Mucosa of stomach (tissue), 1 donor: ENCODE results near the gene DEFB129.
"Not testable (repeated sequence)": the region's sequence is repeated elsewhere in the genome, so short reads cannot be mapped to it uniquely, and the experiment has no call there.

ENCODE experiments used
- H3K27me3 ChIP-seq: one replicate; pipeline ENCODE4 v1.7.0; 2013; ENCODE audit warnings: mild to moderate bottlenecking, low read length; ENCODE audit not compliant: control insufficient read depth, insufficient read depth
- H3K36me3 ChIP-seq: one replicate; pipeline ENCODE4 v1.7.0; 2013; ENCODE audit warnings: low read length; ENCODE audit not compliant: control insufficient read depth, insufficient read depth
- H3K4me1 ChIP-seq: one replicate; pipeline ENCODE4 v1.7.0; 2013; ENCODE audit warnings: mild to moderate bottlenecking, low read length; ENCODE audit not compliant: control insufficient read depth, insufficient read depth
- H3K4me3 ChIP-seq: one replicate; pipeline ENCODE4 v1.7.0; 2013; ENCODE audit warnings: low read length
- H3K9ac ChIP-seq: one replicate; pipeline ENCODE4 v1.7.0; 2013; ENCODE audit warnings: mild to moderate bottlenecking, low read length, moderate library complexity
- H3K9me3 ChIP-seq: one replicate; pipeline ENCODE4 v1.7.0; 2013; ENCODE audit warnings: mild to moderate bottlenecking, low read length, moderate library complexity; ENCODE audit not compliant: control insufficient read depth
- donor health status: Pancreatic carcinoma.

The DEFB129 gene, protein sequence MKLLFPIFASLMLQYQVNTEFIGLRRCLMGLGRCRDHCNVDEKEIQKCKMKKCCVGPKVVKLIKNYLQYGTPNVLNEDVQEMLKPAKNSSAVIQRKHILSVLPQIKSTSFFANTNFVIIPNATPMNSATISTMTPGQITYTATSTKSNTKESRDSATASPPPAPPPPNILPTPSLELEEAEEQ

DNA sequence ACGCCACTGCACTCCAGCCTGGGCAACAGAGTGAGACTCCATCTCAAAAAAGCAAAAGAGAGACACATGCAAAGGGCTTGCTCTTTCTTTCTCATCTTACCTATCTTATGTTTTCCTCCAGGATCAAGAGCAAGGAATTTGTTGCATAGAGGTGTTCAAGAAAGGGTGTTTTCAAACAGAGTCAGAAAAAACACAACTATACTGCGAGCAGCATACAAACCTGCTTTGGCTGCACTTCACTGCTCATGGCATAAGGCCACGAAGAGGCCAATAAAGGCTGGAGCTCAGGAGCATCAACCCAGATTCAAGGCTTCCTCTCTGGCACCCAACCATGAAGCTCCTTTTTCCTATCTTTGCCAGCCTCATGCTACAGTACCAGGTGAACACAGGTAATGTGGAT lies at the start of gene DEFB129:
Gene DEFB129, plus strand, starts transcription at position 301 of the 400 bp plus-strand sequence. Its CDS starts 31 bp downstream, at position 332.
- H3K9ac ChIP-seq: no peak within 1 kb of the TSS
- peaks cover 1% of the 10 kb centered on the region for H3K27me3 ChIP-seq
- H3K9me3 ChIP-seq: no peaks in the 10 kb centered on the region
- no peaks in the 10 kb centered on the region for H3K4me1 ChIP-seq
- no peak within 1 kb of the TSS for H3K4me3 ChIP-seq
- no peaks in the 10 kb centered on the region for H3K36me3 ChIP-seq

DNA sequence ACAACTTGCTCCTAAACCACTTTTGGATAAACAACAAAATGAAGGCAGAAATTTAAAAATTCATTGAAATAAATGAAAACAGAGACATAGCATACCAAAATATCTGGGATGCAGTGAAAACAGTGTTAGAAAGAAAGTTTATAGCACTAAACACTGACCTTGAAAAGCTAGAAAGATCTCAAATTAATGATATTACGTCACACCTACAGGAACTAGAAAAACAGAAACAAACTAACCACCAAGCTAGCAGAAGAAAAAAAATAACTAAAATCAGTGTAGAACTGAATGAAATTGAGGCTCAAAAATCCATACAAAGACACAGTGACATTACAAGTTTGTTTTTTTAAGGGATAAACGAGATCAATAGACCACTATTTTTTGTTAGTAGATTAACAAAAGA lies 42.8 kb upstream of the DEFB129 start:
- Histone ChIP-seq H3K27me3 (no peaks in the 10 kb centered on the region), H3K36me3 (no peaks in the 10 kb centered on the region), H3K9me3 (no peaks in the 10 kb centered on the region), H3K4me1 (no peaks in the 10 kb centered on the region), H3K4me3 (no peak overlapping the region), H3K9ac (no peak overlapping the region)

DNA sequence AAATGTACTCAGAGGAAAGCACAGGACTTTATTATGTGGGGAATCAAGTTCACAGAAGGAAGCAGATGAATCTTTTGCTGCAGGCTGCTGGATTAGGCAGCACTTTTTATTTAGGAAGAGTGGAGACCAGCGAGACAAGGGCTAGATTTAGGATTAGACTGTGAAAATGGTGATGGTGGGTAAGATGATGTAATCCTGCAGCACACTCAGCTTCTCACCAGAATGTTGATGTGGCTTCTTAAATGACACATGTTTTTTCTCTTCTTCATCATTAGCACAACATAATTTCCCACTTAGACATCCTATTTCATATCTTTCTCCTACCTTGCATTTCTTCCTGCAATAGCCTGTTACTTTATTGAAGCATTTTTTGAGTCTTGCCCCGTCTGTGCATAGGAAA lies 39.3 kb upstream of the DEFB129 start:
- no peaks in the 10 kb centered on the region for H3K27me3 ChIP-seq
- no peak overlapping the region for H3K9ac ChIP-seq
- no peaks in the 10 kb centered on the region for H3K9me3 ChIP-seq
- H3K4me1 ChIP-seq: no peaks in the 10 kb centered on the region
- H3K4me3 ChIP-seq: no peak overlapping the region
- H3K36me3 ChIP-seq: no peaks in the 10 kb centered on the region

DNA sequence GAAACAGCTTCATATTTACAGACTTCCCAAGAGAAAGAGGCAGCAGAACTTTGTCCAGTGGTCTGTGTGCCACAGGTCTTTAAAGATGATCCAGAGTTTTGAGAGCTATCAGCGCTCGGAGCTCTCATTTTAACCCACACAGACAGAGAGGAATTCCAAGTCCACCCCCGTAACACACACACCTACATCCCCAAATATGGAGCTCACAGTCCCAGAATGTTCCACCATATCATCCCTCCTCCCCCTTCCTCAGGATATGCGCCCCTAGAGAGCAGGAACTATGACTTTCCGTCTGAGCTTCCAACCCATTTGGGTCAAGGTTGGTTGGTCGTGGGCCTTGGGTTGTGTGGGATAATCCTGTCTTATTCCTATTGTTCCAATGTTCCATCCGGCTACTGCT lies 37.4 kb upstream of the DEFB129 start, which contains the start of gene DEFB128:
Gene DEFB128, minus strand, starts transcription at position 101 of the 400 bp plus-strand sequence. Its CDS starts 88 bp downstream, at position 13.
- Histone ChIP-seq H3K9ac (no peak within 1 kb of the TSS), H3K9me3 (no peaks in the 10 kb centered on the region), H3K36me3 (no peaks in the 10 kb centered on the region), H3K27me3 (no peaks in the 10 kb centered on the region), H3K4me3 (no peak within 1 kb of the TSS), H3K4me1 (no peaks in the 10 kb centered on the region)

DNA sequence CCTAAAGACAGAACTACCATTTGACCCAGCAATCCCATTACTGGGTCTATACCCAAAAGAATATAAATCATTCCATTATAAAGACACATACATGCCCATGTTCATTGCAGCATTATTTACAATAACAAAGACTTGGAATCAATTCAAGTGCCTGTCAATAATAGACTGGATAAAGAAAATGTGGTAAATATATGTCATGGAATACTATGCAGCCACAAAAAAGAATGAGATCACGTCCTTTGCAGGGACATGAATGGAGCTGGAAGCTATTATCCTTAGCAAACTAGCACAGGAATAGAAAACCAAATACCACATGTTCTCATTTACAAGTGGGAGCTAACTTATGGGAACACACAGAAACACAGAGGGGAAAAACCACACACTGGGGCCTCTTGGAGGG lies 28.8 kb upstream of the DEFB129 start:
- Histone ChIP-seq H3K9me3 (no peaks in the 10 kb centered on the region), H3K9ac (no peak overlapping the region), H3K4me3 (no peak overlapping the region), H3K36me3 (no peaks in the 10 kb centered on the region), H3K4me1 (no peaks in the 10 kb centered on the region), H3K27me3 (no peaks in the 10 kb centered on the region)

DNA sequence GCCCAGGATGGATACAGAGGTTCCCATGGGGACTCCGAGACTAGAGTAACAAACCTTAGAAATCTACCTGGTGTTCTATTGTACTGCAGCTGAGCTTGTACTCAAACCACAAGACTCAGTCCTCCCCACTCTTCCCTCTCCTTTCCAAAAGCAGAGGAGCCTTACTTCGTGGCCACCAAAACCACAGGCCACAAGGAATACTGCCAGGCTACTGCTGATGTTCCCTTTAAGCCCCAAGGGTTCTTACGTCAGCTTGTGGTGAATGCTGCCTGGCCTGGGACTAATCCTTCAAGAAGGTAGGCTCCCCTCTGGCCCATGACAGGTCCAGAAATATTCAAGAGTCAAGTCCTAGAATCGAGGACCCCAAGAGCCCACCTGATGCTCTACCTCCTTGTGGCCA lies 27.1 kb upstream of the DEFB129 start:
- H3K4me3 ChIP-seq: no peak overlapping the region
- H3K4me1 ChIP-seq: no peaks in the 10 kb centered on the region
- no peaks in the 10 kb centered on the region for H3K27me3 ChIP-seq
- H3K36me3 ChIP-seq: no peaks in the 10 kb centered on the region
- no peaks in the 10 kb centered on the region for H3K9me3 ChIP-seq
- no peak overlapping the region for H3K9ac ChIP-seq

DNA sequence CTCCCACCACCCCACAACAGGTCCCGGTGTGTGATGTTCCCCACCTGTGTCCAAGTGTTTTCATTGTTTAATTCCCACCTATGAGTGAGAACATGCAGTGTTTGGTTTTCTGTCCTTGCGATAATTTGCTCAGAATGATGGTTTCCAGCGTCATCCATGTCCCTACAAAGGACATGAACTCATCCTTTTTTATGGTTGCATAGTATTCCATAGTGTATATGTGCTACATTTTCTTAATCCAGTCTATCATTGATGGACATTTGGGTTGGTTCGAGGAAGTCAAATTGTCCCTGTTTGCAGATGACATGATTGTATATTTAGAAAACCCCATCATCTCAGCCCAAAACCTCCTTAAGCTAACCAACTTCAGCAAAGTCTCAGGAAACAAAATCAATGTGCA lies 23.4 kb upstream of the DEFB129 start:
- not testable (repeated sequence) for H3K9ac ChIP-seq, H3K4me1 ChIP-seq, H3K36me3 ChIP-seq, H3K4me3 ChIP-seq, H3K9me3 ChIP-seq, H3K27me3 ChIP-seq

DNA sequence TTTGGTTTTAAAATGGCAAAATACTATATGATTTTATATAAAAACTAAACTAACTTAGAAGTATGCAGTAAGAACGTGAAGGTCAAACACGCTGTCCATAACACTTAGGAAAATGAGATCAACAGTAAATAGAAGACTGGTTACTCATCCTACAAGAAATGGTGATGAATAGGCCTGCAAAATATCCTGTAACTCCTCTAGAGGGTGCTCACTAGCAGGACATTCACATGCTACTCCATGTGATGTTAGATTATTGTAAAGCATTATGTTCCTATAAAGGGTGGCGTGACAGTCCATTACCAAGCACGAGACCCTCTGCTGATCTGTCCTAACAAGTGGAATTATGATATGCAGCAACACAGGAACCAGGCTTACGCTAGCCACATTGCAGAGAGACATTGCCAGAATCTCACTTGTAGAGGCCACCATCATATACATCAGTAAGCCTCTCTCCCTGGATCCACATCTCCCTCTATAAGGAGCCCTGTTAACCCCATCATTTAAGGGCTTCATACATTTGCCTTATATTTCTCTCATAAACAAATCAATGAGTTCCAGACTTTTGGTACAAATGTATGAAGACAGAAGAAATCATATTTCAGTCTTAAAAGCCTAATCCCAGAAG lies 18.0 kb upstream of the DEFB129 start:
- Histone ChIP-seq H3K27me3 (peaks cover 3% of the 10 kb centered on the region), H3K9ac (no peak overlapping the region), H3K4me1 (no peaks in the 10 kb centered on the region), H3K4me3 (no peak overlapping the region), H3K9me3 (no peaks in the 10 kb centered on the region), H3K36me3 (no peaks in the 10 kb centered on the region)

DNA sequence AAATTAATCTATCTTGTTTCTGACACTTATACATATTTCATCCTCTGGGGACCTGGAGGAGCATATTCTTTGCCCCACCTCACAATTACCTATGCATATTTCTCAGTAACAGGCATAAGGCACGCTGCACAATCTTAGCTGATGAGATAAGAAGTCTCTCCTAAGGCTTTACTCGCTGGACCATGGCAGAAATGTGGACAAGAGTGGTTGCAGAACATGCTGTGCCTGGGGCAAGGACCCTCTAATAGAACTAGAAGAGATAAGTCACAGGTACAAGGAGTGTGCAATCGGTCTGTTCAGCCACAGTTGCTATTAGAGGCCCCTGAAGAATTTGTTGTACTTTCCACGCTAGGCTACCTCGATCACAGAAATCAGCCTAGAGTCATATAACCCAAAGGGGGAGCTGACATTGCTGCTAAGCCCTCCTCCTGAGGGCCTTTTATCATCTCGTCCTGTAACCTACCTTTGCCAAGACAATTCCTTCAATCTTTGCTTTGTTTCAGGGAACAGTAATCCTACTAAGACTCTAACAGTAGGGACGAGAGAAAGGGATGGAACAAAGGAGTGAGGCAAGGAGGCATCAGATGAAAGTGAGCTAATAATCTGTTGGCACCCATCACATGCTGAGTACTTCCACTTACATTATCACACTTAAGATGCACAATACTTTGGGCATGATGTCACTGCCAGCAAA lies 16.1 kb upstream of the DEFB129 start:
- Histone ChIP-seq H3K27me3 (peaks cover 3% of the 10 kb centered on the region), H3K4me1 (no peaks in the 10 kb centered on the region), H3K4me3 (no peak overlapping the region), H3K36me3 (no peaks in the 10 kb centered on the region), H3K9ac (no peak overlapping the region), H3K9me3 (no peaks in the 10 kb centered on the region)

DNA sequence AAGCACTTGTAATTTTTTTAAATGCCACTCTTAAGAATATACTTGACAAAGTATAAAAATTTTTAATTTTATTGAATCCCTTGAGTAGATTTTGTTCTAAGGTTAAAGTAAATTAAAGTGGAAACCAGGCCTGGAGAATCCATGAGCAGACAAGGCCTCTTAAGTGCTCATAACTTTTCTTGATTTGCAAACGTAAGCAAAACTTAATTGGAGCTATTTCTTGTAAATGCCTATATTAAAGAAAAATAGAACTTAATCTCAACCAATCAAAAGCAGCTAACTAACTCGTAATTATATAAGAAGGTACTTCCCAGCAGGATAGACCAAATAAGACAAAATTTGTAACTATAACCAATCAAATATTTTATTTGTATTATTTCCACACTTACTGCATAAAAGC lies 12.7 kb upstream of the DEFB129 start:
- Histone ChIP-seq H3K9ac (no peak overlapping the region), H3K27me3 (peaks cover 3% of the 10 kb centered on the region), H3K36me3 (no peaks in the 10 kb centered on the region), H3K9me3 (no peaks in the 10 kb centered on the region), H3K4me3 (no peak overlapping the region), H3K4me1 (no peaks in the 10 kb centered on the region)

DNA sequence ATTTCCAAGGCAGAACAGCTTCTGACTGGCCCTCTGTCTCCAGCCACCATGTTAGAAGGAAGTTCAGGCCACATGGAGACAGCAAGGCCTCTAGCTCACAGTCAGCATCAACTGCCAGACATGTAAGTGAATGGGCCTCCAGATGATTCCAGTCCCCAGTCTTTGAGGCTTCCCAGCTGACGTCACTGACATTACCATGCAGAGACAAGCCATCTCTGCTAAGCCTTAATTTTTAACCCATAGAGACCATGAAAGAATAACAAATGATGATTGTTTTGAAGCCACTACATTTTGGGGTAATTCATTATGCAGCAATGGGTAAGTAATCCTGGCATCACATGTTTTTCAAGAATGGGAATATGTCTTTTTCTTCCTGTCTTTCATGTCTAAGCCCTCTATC lies 11.3 kb upstream of the DEFB129 start:
- no peak overlapping the region for H3K9ac ChIP-seq
- H3K9me3 ChIP-seq: no peaks in the 10 kb centered on the region
- H3K4me1 ChIP-seq: no peaks in the 10 kb centered on the region
- no peak overlapping the region for H3K4me3 ChIP-seq
- H3K36me3 ChIP-seq: no peaks in the 10 kb centered on the region
- peaks cover 1% of the 10 kb centered on the region for H3K27me3 ChIP-seq

DNA sequence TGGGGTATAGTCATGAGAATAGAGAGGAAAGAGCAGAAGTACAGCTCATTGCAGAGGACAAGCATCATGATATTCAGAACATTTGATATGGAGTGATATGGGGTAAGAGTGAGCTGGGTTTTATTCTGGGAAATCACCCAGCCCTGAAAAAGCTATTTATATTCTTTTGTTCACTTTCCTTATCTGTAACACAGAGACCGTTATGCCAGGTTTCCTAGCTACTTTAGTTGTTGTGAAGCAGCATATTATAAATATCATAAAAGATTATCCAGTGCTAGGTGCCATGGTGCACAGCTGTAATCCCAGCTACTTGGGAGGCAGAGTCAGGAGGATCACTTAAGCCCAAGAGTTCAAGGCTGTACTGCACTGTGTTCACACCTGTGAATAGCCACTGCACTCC lies 9.8 kb upstream of the DEFB129 start:
- Histone ChIP-seq H3K27me3 (peaks cover 3% of the 10 kb centered on the region), H3K4me1 (no peaks in the 10 kb centered on the region), H3K9me3 (no peaks in the 10 kb centered on the region), H3K4me3 (no peak overlapping the region), H3K36me3 (no peaks in the 10 kb centered on the region), H3K9ac (no peak overlapping the region)
